G401 (cell line): ENCODE results near the gene FIGNL1. TPM values are rescaled to one million over a fixed set of nuclear protein-coding genes. Genes with fewer than 3 reads are reported as not detected.
A peak's percentile ranks its signal among the peaks of the same experiment; 100 is the strongest.

Experiments
- DNase-seq: peaks from one replicate; pipeline ENCODE4 v3.0.0-alpha.2; 2015; ENCODE audit warnings: low spot score
- in situ Hi-C: cut with HindIII; loops from 2 replicates; pipeline ENCODE4 v1.10.0; 2016; ENCODE audit warnings: low sequenced_read_pairs, mixed read lengths
- total RNA-seq: library from RNA; depleted of rRNA; stranded (reverse); fragments of >200 nt; shearing (Covaris generic); gene quantifications from 2 replicates; pipeline ENCODE4 v1.2.3, GENCODE V29; 2014; rRNA removed

Gene FIGNL1
- total RNA-seq, result 17.2 and 21.4 TPM in 2 replicates

- in situ Hi-C loops, result no loop called here
- peak; percentile 84 for DNase-seq
Measured at GRCh38 chr7:50449881-50450589, at the start of gene FIGNL1. FIGNL1 (minus strand) TSS chr7:50450350; CDS start chr7:50447287, 3,063 bp downstream.

GRCh38 chr7:50499092-50499491 is 48.9 kb upstream of the FIGNL1 start:
- DNase-seq, result no peak
- in situ Hi-C loops, result no loop called here

GRCh38 chr7:50497968-50498367 is 47.8 kb upstream of the FIGNL1 start:
- DNase-seq, result no peak
- in situ Hi-C loops, result no loop called here

- in situ Hi-C loops, result no loop called here
- no peak for DNase-seq
Measured at GRCh38 chr7:50497068-50497642, 47.0 kb upstream of the FIGNL1 start.

- no peak for DNase-seq
- in situ Hi-C loops, result no loop called here
Measured at GRCh38 chr7:50496569-50496968, 46.4 kb upstream of the FIGNL1 start.

GRCh38 chr7:50495746-50496145 is 45.6 kb upstream of the FIGNL1 start:
- no peak for DNase-seq
- in situ Hi-C loops, result no loop called here

GRCh38 chr7:50492770-50493519 is 42.8 kb upstream of the FIGNL1 start:
- in situ Hi-C loops, result no loop called here
- no peak for DNase-seq

- no peak for DNase-seq
- in situ Hi-C loops, result no loop called here
Measured at GRCh38 chr7:50491943-50492342, 41.8 kb upstream of the FIGNL1 start.

- no peak for DNase-seq
- in situ Hi-C loops, result no loop called here
Measured at GRCh38 chr7:50491209-50491608, 41.1 kb upstream of the FIGNL1 start.

GRCh38 chr7:50488379-50488778 is 38.2 kb upstream of the FIGNL1 start:
- DNase-seq, result no peak
- in situ Hi-C loops, result no loop called here

- DNase-seq, result no peak
- in situ Hi-C loops, result no loop called here
Measured at GRCh38 chr7:50486512-50486911, 36.4 kb upstream of the FIGNL1 start.

GRCh38 chr7:50481867-50482266 is 31.7 kb upstream of the FIGNL1 start:
- DNase-seq, result no peak
- in situ Hi-C loops, result no loop called here

GRCh38 chr7:50480797-50481196 is 30.6 kb upstream of the FIGNL1 start:
- in situ Hi-C loops, result no loop called here
- no peak for DNase-seq

GRCh38 chr7:50479743-50480517 is 29.8 kb upstream of the FIGNL1 start:
- in situ Hi-C loops, result no loop called here

GRCh38 chr7:50477640-50478039 is 27.5 kb upstream of the FIGNL1 start:
- in situ Hi-C loops, result no loop called here
- no peak for DNase-seq

More at GRCh38 chr7:50479743-50480517, 29.8 kb upstream of the FIGNL1 start:
- no peak for DNase-seq

- DNase-seq, result no peak
- in situ Hi-C loops, result no loop called here
Measured at GRCh38 chr7:50476953-50477625, 26.9 kb upstream of the FIGNL1 start.

- DNase-seq, result no peak
- in situ Hi-C loops, result no loop called here
Measured at GRCh38 chr7:50475340-50475739, 25.2 kb upstream of the FIGNL1 start.

- in situ Hi-C loops, result no loop called here
Measured at GRCh38 chr7:50474382-50475160, 24.4 kb upstream of the FIGNL1 start.

More at GRCh38 chr7:50474382-50475160, 24.4 kb upstream of the FIGNL1 start:
- DNase-seq, result no peak
